Neural cell (in vitro differentiated cells): ENCODE results near the gene NFATC3. TPM values are rescaled to one million over a fixed set of nuclear protein-coding genes. Genes with fewer than 3 reads are reported as not detected.

Experiments
- H2AFZ ChIP-seq: fragments of 200-600, 300-800 bp; sonication (generic), shearing (Covaris generic); 2 replicates; pipeline ENCODE4 v1.6.0; 2014; ENCODE audit warnings: low read depth, mild to moderate bottlenecking, antibody characterized with exemption, low read length, moderate library complexity
- H3F3A ChIP-seq: fragments of 200-600 bp; shearing (Covaris generic); 2 replicates; pipeline ENCODE4 v1.6.1; 2016; ENCODE audit warnings: mild to moderate bottlenecking, moderate library complexity, mixed read lengths, antibody characterized with exemption, low read length; ENCODE audit not compliant: insufficient read depth, poor library complexity, severe bottlenecking
- H3K27ac ChIP-seq: fragments of 200-600, 300-800 bp; sonication (generic), shearing (Covaris generic); 2 replicates; pipeline ENCODE4 v1.5.1; 2014; ENCODE audit warnings: mild to moderate bottlenecking, low read length, moderate library complexity
- H3K27me3 ChIP-seq: fragments of 300-800, 200-600 bp; sonication (generic), shearing (Covaris generic); 2 replicates; pipeline ENCODE4 v1.6.0; 2014; ENCODE audit warnings: mild to moderate bottlenecking, low read depth, low read length, moderate library complexity; ENCODE audit not compliant: insufficient read depth
- H3K36me3 ChIP-seq: fragments of 300-800, 200-600 bp; sonication (generic), shearing (Covaris generic); 2 replicates; pipeline ENCODE4 v1.5.1; 2014; ENCODE audit warnings: mild to moderate bottlenecking, antibody characterized with exemption, low read length, moderate library complexity; ENCODE audit not compliant: insufficient read depth
- H3K4me2 ChIP-seq: fragments of 300-800, 200-600 bp; sonication (generic), shearing (Covaris generic); 2 replicates; pipeline ENCODE4 v1.6.0; 2014; ENCODE audit warnings: mild to moderate bottlenecking, low read length
- H3K4me3 ChIP-seq: fragments of 300-800, 200-600 bp; sonication (generic), shearing (Covaris generic); 2 replicates; pipeline ENCODE4 v1.5.1; 2014; ENCODE audit warnings: mild to moderate bottlenecking, low read length, moderate library complexity
- H3K79me2 ChIP-seq: fragments of 200-600 bp; shearing (Covaris generic); replicated peaks from 2 replicates; pipeline ENCODE4 v1.6.0; 2014; ENCODE audit warnings: mild to moderate bottlenecking, low read length, moderate library complexity; ENCODE audit not compliant: insufficient read depth
- H3K9ac ChIP-seq: fragments of 300-800, 200-600 bp; sonication (generic), shearing (Covaris generic); 2 replicates; pipeline ENCODE4 v1.6.1; 2016; ENCODE audit warnings: mild to moderate bottlenecking, low read length, mixed read lengths
- H3K9me2 ChIP-seq: fragments of 200-600 bp; shearing (Covaris generic); 2 replicates; pipeline ENCODE4 v1.6.1; 2016; ENCODE audit warnings: mild to moderate bottlenecking, low read length, mixed read lengths; ENCODE audit not compliant: insufficient read depth
- H3K9me3 ChIP-seq: fragments of 200-600, 300-800 bp; sonication (generic), shearing (Covaris generic); 2 replicates; pipeline ENCODE4 v1.6.1; 2016; ENCODE audit warnings: mild to moderate bottlenecking, mixed run types, low read length, moderate library complexity, mixed read lengths
- H4K20me1 ChIP-seq: fragments of 200-600 bp; shearing (Covaris generic); 2 replicates; pipeline ENCODE4 v1.6.1; 2016; ENCODE audit warnings: mild to moderate bottlenecking, mixed run types; ENCODE audit not compliant: insufficient read depth
- EP300 ChIP-seq: fragments of 450-650 bp; conservative IDR thresholded peaks from 2 replicates; pipeline ENCODE4 v1.6.1; 2014; ENCODE audit warnings: antibody characterized with exemption, mild to moderate bottlenecking, moderate library complexity; ENCODE audit not compliant: poor library complexity, severe bottlenecking
- EZH2 ChIP-seq: fragments of 200-600, 300-800 bp; shearing (Covaris generic), sonication (generic); IDR thresholded peaks from 2 replicates; pipeline ENCODE4 v1.6.1; 2014; ENCODE audit warnings: antibody characterized with exemption, low read length, borderline replicate concordance, mild to moderate bottlenecking; ENCODE audit not compliant: insufficient read depth, poor library complexity, severe bottlenecking
- MXI1 ChIP-seq: fragments of 450-650 bp; conservative IDR thresholded peaks from 2 replicates; pipeline ENCODE4 v1.6.1; 2014; ENCODE audit warnings: antibody characterized with exemption, mild to moderate bottlenecking; ENCODE audit not compliant: poor library complexity, severe bottlenecking
- POLR2AphosphoS5 ChIP-seq: IDR thresholded peaks from 2 replicates; pipeline ENCODE4 v1.6.1; 2012
- RAD21 ChIP-seq: fragments of 450-650 bp; conservative IDR thresholded peaks from 2 replicates; pipeline ENCODE4 v1.6.1; 2014; ENCODE audit warnings: antibody characterized with exemption, mild to moderate bottlenecking, moderate library complexity
- SMC3 ChIP-seq: fragments of 450-650 bp; conservative IDR thresholded peaks from 2 replicates; pipeline ENCODE4 v1.6.1; 2014; ENCODE audit warnings: antibody characterized with exemption, mild to moderate bottlenecking, moderate library complexity; ENCODE audit not compliant: poor library complexity
- TAF1 ChIP-seq: IDR thresholded peaks from 2 replicates; pipeline ENCODE4 v1.6.1; 2012; ENCODE audit warnings: low read depth
- polyA plus RNA-seq: library from polyadenylated mRNA; depleted of rRNA; stranded (reverse); fragments of >200 nt; gene quantifications from 2 replicates; pipeline ENCODE4 v1.2.3, GENCODE V29; 2014
- TF ChIP-seq, protein P1 (sequence below): fragments of 450-650 bp; IDR thresholded peaks from 2 replicates; pipeline ENCODE4 v1.5.1; 2014; ENCODE audit warnings: antibody characterized with exemption, mild to moderate bottlenecking, moderate library complexity; ENCODE audit not compliant: poor library complexity, severe bottlenecking
- TF ChIP-seq, protein P2 (sequence below): IDR thresholded peaks from 2 replicates; pipeline ENCODE4 v1.6.1; 2012; ENCODE audit warnings: borderline replicate concordance

NFATC3 gene
- polyA plus RNA-seq, 1 donor from 2014 or later, result 6.2 TPM

DNA sequence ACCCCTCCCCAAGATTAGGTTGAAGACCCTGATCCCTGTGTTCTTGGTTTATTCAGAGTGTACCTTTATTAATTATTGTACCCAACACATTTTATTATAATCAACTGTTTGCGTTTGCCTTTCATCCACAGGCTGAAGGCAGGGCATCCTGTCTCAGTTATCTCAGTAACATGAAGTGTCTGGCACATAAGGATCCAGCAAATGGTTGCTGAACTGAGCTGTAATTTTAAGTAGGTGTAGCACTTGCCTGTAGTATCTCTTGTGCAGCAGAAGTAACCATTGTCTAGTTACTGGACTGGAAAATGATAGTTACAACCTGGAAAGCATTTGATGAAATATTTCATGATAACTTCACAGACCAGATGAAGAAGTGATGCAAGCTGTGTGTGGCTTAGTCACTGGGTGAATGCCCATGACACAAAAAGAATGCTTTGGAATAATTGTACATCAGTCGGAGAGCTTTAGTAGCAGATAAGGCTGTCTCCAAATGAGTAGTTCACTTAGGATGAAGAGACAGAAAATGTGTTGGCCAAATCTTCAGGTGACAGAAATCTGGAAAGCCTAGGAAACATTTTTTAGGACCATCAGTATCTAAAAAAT is 94.1 kb downstream of the NFATC3 start:
- Histone ChIP-seq H3K9ac (no peak overlapping the region), H3K27me3 (no peaks in the 10 kb centered on the region), H3K36me3 (no peaks in the 10 kb centered on the region), H2AFZ (no peak overlapping the region), H3K9me2 (no peaks in the 10 kb centered on the region), H4K20me1 (no peaks in the 10 kb centered on the region), H3K9me3 (no peaks in the 10 kb centered on the region), H3F3A (no peaks in the 10 kb centered on the region), H3K27ac (no peak overlapping the region), H3K79me2 (no peaks in the 10 kb centered on the region), H3K4me2 (no peak overlapping the region), H3K4me3 (no peak overlapping the region)
- TF ChIP-seq, protein P1, sequence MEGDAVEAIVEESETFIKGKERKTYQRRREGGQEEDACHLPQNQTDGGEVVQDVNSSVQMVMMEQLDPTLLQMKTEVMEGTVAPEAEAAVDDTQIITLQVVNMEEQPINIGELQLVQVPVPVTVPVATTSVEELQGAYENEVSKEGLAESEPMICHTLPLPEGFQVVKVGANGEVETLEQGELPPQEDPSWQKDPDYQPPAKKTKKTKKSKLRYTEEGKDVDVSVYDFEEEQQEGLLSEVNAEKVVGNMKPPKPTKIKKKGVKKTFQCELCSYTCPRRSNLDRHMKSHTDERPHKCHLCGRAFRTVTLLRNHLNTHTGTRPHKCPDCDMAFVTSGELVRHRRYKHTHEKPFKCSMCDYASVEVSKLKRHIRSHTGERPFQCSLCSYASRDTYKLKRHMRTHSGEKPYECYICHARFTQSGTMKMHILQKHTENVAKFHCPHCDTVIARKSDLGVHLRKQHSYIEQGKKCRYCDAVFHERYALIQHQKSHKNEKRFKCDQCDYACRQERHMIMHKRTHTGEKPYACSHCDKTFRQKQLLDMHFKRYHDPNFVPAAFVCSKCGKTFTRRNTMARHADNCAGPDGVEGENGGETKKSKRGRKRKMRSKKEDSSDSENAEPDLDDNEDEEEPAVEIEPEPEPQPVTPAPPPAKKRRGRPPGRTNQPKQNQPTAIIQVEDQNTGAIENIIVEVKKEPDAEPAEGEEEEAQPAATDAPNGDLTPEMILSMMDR, result no peak
- no peak for TF ChIP-seq EZH2
- TF ChIP-seq SMC3, result no peak
- TF ChIP-seq MXI1, result no peak
- no peak for TF ChIP-seq TAF1
- TF ChIP-seq POLR2AphosphoS5, result no peak
- no peak for TF ChIP-seq EP300
- no peak for TF ChIP-seq RAD21
- TF ChIP-seq, protein P2, sequence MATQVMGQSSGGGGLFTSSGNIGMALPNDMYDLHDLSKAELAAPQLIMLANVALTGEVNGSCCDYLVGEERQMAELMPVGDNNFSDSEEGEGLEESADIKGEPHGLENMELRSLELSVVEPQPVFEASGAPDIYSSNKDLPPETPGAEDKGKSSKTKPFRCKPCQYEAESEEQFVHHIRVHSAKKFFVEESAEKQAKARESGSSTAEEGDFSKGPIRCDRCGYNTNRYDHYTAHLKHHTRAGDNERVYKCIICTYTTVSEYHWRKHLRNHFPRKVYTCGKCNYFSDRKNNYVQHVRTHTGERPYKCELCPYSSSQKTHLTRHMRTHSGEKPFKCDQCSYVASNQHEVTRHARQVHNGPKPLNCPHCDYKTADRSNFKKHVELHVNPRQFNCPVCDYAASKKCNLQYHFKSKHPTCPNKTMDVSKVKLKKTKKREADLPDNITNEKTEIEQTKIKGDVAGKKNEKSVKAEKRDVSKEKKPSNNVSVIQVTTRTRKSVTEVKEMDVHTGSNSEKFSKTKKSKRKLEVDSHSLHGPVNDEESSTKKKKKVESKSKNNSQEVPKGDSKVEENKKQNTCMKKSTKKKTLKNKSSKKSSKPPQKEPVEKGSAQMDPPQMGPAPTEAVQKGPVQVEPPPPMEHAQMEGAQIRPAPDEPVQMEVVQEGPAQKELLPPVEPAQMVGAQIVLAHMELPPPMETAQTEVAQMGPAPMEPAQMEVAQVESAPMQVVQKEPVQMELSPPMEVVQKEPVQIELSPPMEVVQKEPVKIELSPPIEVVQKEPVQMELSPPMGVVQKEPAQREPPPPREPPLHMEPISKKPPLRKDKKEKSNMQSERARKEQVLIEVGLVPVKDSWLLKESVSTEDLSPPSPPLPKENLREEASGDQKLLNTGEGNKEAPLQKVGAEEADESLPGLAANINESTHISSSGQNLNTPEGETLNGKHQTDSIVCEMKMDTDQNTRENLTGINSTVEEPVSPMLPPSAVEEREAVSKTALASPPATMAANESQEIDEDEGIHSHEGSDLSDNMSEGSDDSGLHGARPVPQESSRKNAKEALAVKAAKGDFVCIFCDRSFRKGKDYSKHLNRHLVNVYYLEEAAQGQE, result no peak

DNA sequence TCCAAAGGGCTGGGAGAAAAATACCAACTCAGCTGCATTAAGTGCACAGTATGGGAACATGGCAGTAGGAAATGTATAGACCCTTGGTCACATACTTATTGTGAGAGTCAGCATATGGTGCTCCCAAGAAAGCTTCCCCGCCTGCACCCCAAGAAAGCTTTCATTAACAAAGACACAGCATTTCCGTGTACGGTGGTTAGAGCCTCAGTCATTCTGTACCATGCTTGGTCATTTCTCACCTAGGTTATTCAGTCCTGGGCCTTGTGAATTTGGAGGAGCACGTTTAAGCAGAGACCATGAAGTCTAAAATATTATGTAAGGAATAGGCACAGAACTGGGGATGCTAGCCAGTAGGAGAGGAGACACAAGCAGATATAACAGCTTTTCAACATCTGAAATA is 94.7 kb downstream of the NFATC3 start:
- Histone ChIP-seq H2AFZ (no peak overlapping the region), H3K9me2 (no peaks in the 10 kb centered on the region), H3K9me3 (no peaks in the 10 kb centered on the region), H3K27me3 (no peaks in the 10 kb centered on the region), H3F3A (no peaks in the 10 kb centered on the region), H3K4me3 (no peak overlapping the region), H4K20me1 (no peaks in the 10 kb centered on the region), H3K4me2 (no peak overlapping the region), H3K79me2 (no peaks in the 10 kb centered on the region), H3K36me3 (no peaks in the 10 kb centered on the region), H3K27ac (no peak overlapping the region), H3K9ac (no peak overlapping the region)
- TF ChIP-seq, protein P1, result no peak
- TF ChIP-seq POLR2AphosphoS5 (no peak), MXI1 (no peak), EZH2 (no peak), SMC3 (no peak), TAF1 (no peak), RAD21 (no peak), EP300 (no peak)
- TF ChIP-seq, protein P2, result no peak
